Gastrocnemius medialis (tissue), 4 donors: ENCODE measurements around the gene PRIMPOL. TPM values are rescaled to one million over a fixed set of nuclear protein-coding genes. Genes with fewer than 3 reads are reported as not detected.

Source experiments
- ATAC-seq, 2 donors: fragments of 150-250 bp; one replicate each; pipeline ENCODE4 v1.9.1; 2016
- DNase-seq, 2 donors: peaks; one replicate each; pipeline ENCODE4 v3.0.0-alpha.2; 2019
- H3K27ac ChIP-seq, 4 donors: fragments of 200-600 bp; sonication (generic); 1 replicate in 1 of 4; 2 replicates in 3 of 4; pipeline ENCODE4 v1.5.1; 2016 to 2018; ENCODE audit warnings: mild to moderate bottlenecking in 2 of 4, moderate library complexity in 1 of 4
- H3K27me3 ChIP-seq, 3 donors: fragments of 200-600 bp; sonication (generic) in 2 of 3; 1 replicate in 1 of 3; 2 replicates in 2 of 3; pipeline versions ENCODE4 v1.5.1 to v1.6.0; 2016 to 2019; ENCODE audit warnings: mild to moderate bottlenecking in 1 of 3, moderate library complexity in 1 of 3
- H3K36me3 ChIP-seq, 2 donors: fragments of 200-600 bp; sonication (generic) in 1 of 2; one replicate each; pipeline ENCODE4 v1.5.1; 2017 to 2018
- H3K4me1 ChIP-seq, 2 donors: fragments of 200-600 bp; sonication (generic) in 1 of 2; one replicate each; pipeline ENCODE4 v1.5.1; 2016 to 2017; ENCODE audit warnings: mild to moderate bottlenecking in 2 of 2
- H3K4me3 ChIP-seq, 4 donors: fragments of 200-600 bp; sonication (generic) in 3 of 4; 1 replicate in 1 of 4; 2 replicates in 3 of 4; pipeline ENCODE4 v1.5.1; 2016 to 2019; ENCODE audit warnings: mild to moderate bottlenecking in 2 of 4
- H3K9me3 ChIP-seq, 3 donors: fragments of 200-600 bp; sonication (generic) in 2 of 3; 1 replicate in 1 of 3; 2 replicates in 2 of 3; pipeline ENCODE4 v1.5.1; 2016 to 2019
- CTCF ChIP-seq, 5 experiments: fragments of 450-650 bp in 3 of 5; fragments of 200-600 bp in 2 of 5; sonication (generic) in 2 of 5; IDR thresholded peaks in 4 of 5; conservative IDR thresholded peaks in 1 of 5; 1 replicate in 4 of 5; 2 replicates in 1 of 5; pipeline ENCODE4 v1.5.1; 2016 to 2019; ENCODE audit warnings: antibody characterized with exemption in 5 of 5, mild to moderate bottlenecking in 3 of 5, moderate library complexity in 3 of 5
- POLR2A ChIP-seq, 2 donors: fragments of 450-650 bp; IDR thresholded peaks; one replicate each; pipeline ENCODE4 v1.6.1; 2017; ENCODE audit warnings: antibody characterized with exemption in 2 of 2, mild to moderate bottlenecking in 2 of 2, moderate library complexity in 2 of 2
- in situ Hi-C, 4 donors: fragments of 200-750 bp; cut with MboI; loops; one replicate each; pipeline versions ENCODE4 v1.15.0 to v1.8.0; 2017; ENCODE audit warnings: low sequenced_read_pairs in 4 of 4
- intact Hi-C: fragments of 100-400 bp; cut with DNase I; formaldehyde crosslinking; loops from one replicate; pipeline ENCODE4 v1.15.1; 2023; ENCODE audit warnings: low total_unique reads
- total RNA-seq, 4 donors: library from RNA; depleted of rRNA; stranded (reverse); fragments of >200 nt; gene quantifications; one replicate each; pipeline versions ENCODE4 v1.1.0 to v1.2.3, GENCODE V29; 2016

PRIMPOL gene
- total RNA-seq, 4 donors from 2014 or later, result 5.9 to 11.1 (median 10.7) TPM

GRCh38 chr4:184645904-184646610 lies 3.5 kb upstream of the PRIMPOL start:
- no peaks in the 10 kb centered on the region for H3K27me3 ChIP-seq
- TF ChIP-seq POLR2A (IDR thresholded peaks at IDR 0.05) (no peak), CTCF (IDR thresholded peaks at IDR 0.05 in 4 of 5, conservative IDR thresholded peaks at IDR 0.05 in 1 of 5) (no peak)
- in situ Hi-C loops, result loop anchor here in 1 of 4 donors (10.0 kb wide), 1 partner anchor 381 kb away; no protein-coding TSS in a partner anchor
- ATAC-seq, result no peak
- no peaks in the 10 kb centered on the region for H3K9me3 ChIP-seq
- no peak overlapping the region for H3K4me3 ChIP-seq
- intact Hi-C loops, result loop anchor here (5.0 to 10.0 kb wide), 4 partner anchors 339 to 1546 kb away; partner anchors contain the start of genes CFAP97 and CYP4V2
- H3K36me3 ChIP-seq, result no peaks in the 10 kb centered on the region
- DNase-seq, result no peak
- H3K4me1 ChIP-seq, result peaks cover 53 to 55% of the 10 kb centered on the region in 2 donors
- H3K27ac ChIP-seq, result peak overlapping the region; percentile 42 to 100 (median 92)

- H3K36me3 ChIP-seq, result no peaks in the 10 kb centered on the region
- ATAC-seq (no peak), DNase-seq (no peak)
- in situ Hi-C loops, result loop anchor here in 1 of 4 donors (10.0 kb wide), 1 partner anchor 383 kb away; no protein-coding TSS in a partner anchor
- H3K4me1 ChIP-seq, result peaks cover 53 to 55% of the 10 kb centered on the region in 2 donors
- H3K27me3 ChIP-seq, result no peaks in the 10 kb centered on the region
- no peaks in the 10 kb centered on the region for H3K9me3 ChIP-seq
- intact Hi-C loops, result loop anchor here (1.0 to 10.0 kb wide), 7 partner anchors 111 to 1545 kb away; partner anchors contain the start of genes CFAP97, CYP4V2 and IRF2
- peak overlapping the region; percentile 66 to 98 (median 82) for H3K4me3 ChIP-seq
- TF ChIP-seq POLR2A (IDR thresholded peaks at IDR 0.05) (no peak), CTCF (IDR thresholded peaks at IDR 0.05 in 4 of 5, conservative IDR thresholded peaks at IDR 0.05 in 1 of 5) (no peak)
- H3K27ac ChIP-seq, result peak overlapping the region; percentile 89 to 100 (median 98)
Observed at GRCh38 chr4:184647266-184648053, 2.1 kb upstream of the PRIMPOL start.

- Histone ChIP-seq H3K27me3 (no peaks in the 10 kb centered on the region), H3K9me3 (no peaks in the 10 kb centered on the region), H3K4me3 (peak overlapping the region; percentile 66 to 98 (median 82)), H3K36me3 (no peaks in the 10 kb centered on the region), H3K4me1 (peaks cover 49 to 53% of the 10 kb centered on the region in 2 donors), H3K27ac (peak overlapping the region; percentile 89 to 100 (median 98))
- intact Hi-C loops (loop anchor here (1.0 to 10.0 kb wide), 7 partner anchors 111 to 1544 kb away; partner anchors contain the start of genes CFAP97, CYP4V2 and IRF2), in situ Hi-C loops (loop anchor here in 1 of 4 donors (10.0 kb wide), 1 partner anchor 383 kb away; no protein-coding TSS in a partner anchor)
- ATAC-seq (no peak), DNase-seq (no peak)
- TF ChIP-seq CTCF (IDR thresholded peaks at IDR 0.05 in 4 of 5, conservative IDR thresholded peaks at IDR 0.05 in 1 of 5) (no peak), POLR2A (IDR thresholded peaks at IDR 0.05) (no peak)
Observed at GRCh38 chr4:184648054-184648312, 1.6 kb upstream of the PRIMPOL start.

GRCh38 chr4:184648313-184649025 lies 1.1 kb upstream of the PRIMPOL start:
- in situ Hi-C loops (loop anchor here in 1 of 4 donors (10.0 kb wide), 1 partner anchor 384 kb away; no protein-coding TSS in a partner anchor), intact Hi-C loops (loop anchor here (1.0 to 10.0 kb wide), 9 partner anchors 86 to 1544 kb away; partner anchors contain the start of genes CENPU, CFAP97, CYP4V2 and IRF2)
- no peak for TF ChIP-seq POLR2A (IDR thresholded peaks at IDR 0.05)
- no peak for TF ChIP-seq CTCF (IDR thresholded peaks at IDR 0.05 in 4 of 5, conservative IDR thresholded peaks at IDR 0.05 in 1 of 5)
- Histone ChIP-seq H3K9me3 (no peaks in the 10 kb centered on the region), H3K4me1 (peaks cover 46 to 55% of the 10 kb centered on the region in 2 donors), H3K27ac (peak overlapping the region; percentile 89 to 100 (median 98)), H3K4me3 (peak overlapping the region; percentile 66 to 98 (median 82)), H3K27me3 (no peaks in the 10 kb centered on the region), H3K36me3 (no peaks in the 10 kb centered on the region)
- DNase-seq (peak; percentile 43 to 66), ATAC-seq (peak; percentile 53 to 60)
